Measurements from ENCODE around the gene RPL28.

Gene RPL28

GRCh38 chr19:55362990-55363716 lies 22.6 kb upstream of the RPL28 start, which contains the start of gene GARIN5B:
TSS of gene GARIN5B (minus strand) at chr19:55363260. CDS start at chr19:55363066, 194 bp downstream.
- TF ChIP-seq, protein P1, sequence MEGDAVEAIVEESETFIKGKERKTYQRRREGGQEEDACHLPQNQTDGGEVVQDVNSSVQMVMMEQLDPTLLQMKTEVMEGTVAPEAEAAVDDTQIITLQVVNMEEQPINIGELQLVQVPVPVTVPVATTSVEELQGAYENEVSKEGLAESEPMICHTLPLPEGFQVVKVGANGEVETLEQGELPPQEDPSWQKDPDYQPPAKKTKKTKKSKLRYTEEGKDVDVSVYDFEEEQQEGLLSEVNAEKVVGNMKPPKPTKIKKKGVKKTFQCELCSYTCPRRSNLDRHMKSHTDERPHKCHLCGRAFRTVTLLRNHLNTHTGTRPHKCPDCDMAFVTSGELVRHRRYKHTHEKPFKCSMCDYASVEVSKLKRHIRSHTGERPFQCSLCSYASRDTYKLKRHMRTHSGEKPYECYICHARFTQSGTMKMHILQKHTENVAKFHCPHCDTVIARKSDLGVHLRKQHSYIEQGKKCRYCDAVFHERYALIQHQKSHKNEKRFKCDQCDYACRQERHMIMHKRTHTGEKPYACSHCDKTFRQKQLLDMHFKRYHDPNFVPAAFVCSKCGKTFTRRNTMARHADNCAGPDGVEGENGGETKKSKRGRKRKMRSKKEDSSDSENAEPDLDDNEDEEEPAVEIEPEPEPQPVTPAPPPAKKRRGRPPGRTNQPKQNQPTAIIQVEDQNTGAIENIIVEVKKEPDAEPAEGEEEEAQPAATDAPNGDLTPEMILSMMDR (IDR thresholded peaks at IDR 0.05; ENCODE audit: insufficient read depth, missing control alignments) = no peak
- no peak for DNase-seq (ENCODE audit: insufficient read length, low spot score)
- FAIRE-seq = no peak

DNA sequence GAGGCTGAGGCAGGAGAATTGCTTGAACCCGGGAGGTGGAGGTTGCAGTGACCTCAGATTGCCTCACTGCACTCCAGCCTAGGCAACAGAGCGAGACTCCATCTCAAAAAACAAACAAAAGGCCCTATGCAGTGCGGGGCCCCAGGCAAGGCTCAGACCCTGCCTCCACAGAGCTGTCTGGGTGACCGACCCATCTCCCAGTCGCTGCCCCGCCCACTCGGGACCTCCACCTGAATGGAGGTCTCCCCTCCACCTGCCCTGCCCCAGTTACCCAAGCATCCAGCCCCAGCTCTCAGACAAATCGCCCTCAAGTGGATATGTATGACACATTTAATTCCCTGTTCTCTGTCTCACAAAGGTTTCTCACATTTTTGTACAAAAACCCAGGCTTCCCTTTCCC lies 20.5 kb upstream of the RPL28 start:
- TF ChIP-seq, protein P1 (IDR thresholded peaks at IDR 0.05; ENCODE audit: insufficient read depth, missing control alignments) = no peak
- no peak for DNase-seq (ENCODE audit: insufficient read length, low spot score)
- no peak for FAIRE-seq

DNA sequence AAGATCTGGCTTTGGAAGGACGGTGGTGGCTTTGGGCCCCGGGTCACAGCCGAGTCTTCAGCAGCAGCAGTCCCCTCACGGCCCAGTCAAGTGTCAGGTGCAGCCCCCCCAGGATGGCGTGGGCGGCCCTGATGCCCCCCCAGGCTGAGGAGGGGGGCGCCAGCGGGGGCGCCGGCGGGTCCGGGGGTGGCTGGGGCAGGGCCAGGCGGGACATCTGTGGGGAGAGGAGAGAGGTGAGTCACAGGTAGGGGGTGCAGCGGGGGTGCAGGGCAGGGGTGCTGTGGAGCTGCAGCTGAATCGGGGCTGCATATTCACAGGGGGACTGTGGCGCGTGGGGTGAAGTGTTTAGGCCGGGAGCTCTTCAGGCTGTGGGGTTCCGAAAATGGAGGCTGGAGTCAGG lies 19.8 kb upstream of the RPL28 start:
- FAIRE-seq = no peak
- DNase-seq (ENCODE audit: insufficient read length, low spot score) = no peak
- TF ChIP-seq, protein P1 (IDR thresholded peaks at IDR 0.05; ENCODE audit: insufficient read depth, missing control alignments) = no peak

GRCh38 chr19:55366790-55367189 lies 18.9 kb upstream of the RPL28 start:
- TF ChIP-seq, protein P1 (IDR thresholded peaks at IDR 0.05; ENCODE audit: insufficient read depth, missing control alignments) = no peak
- no peak for DNase-seq (ENCODE audit: insufficient read length, low spot score)
- no peak for FAIRE-seq

DNA sequence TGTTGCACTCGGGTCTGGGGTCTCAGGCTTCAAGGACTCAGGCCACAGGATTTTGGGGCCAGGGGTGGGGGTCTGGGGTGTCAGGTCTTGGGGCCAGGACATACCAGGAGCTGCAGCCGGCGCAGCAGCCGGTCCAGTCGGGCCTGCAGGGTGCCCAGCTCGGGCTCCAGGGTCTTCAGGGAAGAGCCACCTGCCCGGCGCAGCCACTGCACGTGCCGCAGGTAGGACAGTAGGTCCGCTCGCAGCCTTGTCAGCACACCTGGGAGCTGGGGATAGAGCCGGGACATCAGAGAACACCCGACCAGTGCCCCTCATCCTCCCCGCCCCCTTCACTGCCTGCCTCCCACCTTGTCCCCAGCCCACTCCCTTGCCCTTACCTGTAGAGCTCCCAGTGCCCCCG lies 17.6 kb upstream of the RPL28 start:
- TF ChIP-seq, protein P1 (IDR thresholded peaks at IDR 0.05; ENCODE audit: insufficient read depth, missing control alignments) = no peak
- no peak for FAIRE-seq

DNA sequence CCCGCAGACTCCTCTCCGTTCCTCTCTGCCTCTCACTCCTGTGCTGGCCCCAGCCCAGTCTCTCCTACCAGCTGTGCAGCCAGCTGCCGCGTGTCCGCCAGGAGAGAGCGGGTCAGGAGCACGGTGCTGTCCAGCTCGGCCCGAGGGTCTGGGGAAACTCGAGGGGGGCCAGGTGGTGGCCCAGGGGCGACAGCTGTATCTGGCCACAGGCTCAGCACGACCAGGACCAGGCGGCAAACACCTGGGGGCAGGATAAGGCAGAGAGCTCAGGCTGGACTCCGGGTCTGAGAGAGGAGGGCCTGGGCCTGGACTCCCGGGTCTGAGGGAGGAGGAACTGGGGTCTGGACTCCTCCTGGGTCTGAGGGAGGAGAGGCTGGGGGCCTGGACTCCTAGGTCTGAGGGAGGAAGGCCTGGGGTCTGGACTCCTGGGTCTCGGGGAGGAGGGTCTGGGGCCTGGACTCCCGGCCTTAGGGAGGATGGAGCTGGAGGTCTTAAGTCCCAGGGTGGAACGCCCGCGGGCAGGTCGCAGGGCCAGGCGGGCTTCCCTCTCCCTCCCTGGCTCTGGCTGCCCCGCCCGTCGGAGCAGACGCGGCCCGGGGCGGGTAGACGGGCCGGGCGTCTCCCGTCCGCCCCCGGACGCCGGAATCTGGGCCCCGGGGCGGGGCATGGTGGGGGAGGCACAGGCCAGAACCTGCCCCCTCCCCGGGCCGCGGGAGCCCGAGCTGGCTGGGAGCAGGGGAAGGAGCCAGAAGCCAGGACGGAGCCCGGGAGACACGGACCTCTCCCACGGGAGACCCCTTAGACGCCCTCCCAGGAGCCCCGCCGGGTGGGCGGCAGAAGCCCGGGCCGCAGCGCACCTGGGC lies 16.8 kb upstream of the RPL28 start:
- no peak for FAIRE-seq
- no peak for DNase-seq (ENCODE audit: insufficient read length, low spot score)
- TF ChIP-seq, protein P1 (IDR thresholded peaks at IDR 0.05; ENCODE audit: insufficient read depth, missing control alignments) = no peak

More for the DNA sequence above, 17.6 kb upstream of the RPL28 start:
- no peak for DNase-seq (ENCODE audit: insufficient read length, low spot score)
